NT2/D1 (cell line): ENCODE measurements around the gene COL23A1.

Source experiments
- SUZ12 ChIP-seq: IDR thresholded peaks from 2 replicates; pipeline ENCODE4 v1.6.1; 2011; ENCODE audit not compliant: insufficient read length, insufficient read depth; ENCODE audit errors: extremely low read depth
- YY1 ChIP-seq: IDR thresholded peaks from 2 replicates; pipeline ENCODE4 v1.6.1; 2011; ENCODE audit not compliant: insufficient read length, insufficient read depth
- ZNF274 ChIP-seq: IDR thresholded peaks from 2 replicates; pipeline ENCODE4 v1.6.1; 2011; ENCODE audit warnings: mild to moderate bottlenecking, low read depth, low read length

GRCh38 chr5:178411083-178411482 is 179.1 kb downstream of the COL23A1 start:
- TF ChIP-seq ZNF274 (no peak), YY1 (no peak), SUZ12 (no peak)
